Heart right ventricle (tissue), 16 donors: ENCODE measurements around the gene TTLL12. TPM values are rescaled to one million over a fixed set of nuclear protein-coding genes. Genes with fewer than 3 reads are reported as not detected.

Experiments used
- ATAC-seq, 8 donors: fragments of 200-7000 bp; cut with Tn5 transposase; one replicate each; pipeline ENCODE4 v1.9.1; 2020; ENCODE audit warnings: mild to moderate bottlenecking in 8 of 8, moderate library complexity in 8 of 8, moderate number of reproducible peaks in 1 of 8
- DNase-seq, 2 donors: peaks; one replicate each; pipeline ENCODE4 v3.0.0-alpha.2; 2020
- H3K27ac ChIP-seq, 10 donors: fragments of 200-600 bp; sonication (generic) in 2 of 10; one replicate each; pipeline versions ENCODE4 v1.5.0 to v1.8.0; 2020 to 2022; ENCODE audit warnings: mild to moderate bottlenecking in 3 of 10
- H3K27me3 ChIP-seq, 7 donors: fragments of 200-600 bp; one replicate each; pipeline ENCODE4 v1.8.0; 2021 to 2022; ENCODE audit warnings: mild to moderate bottlenecking in 2 of 7
- H3K36me3 ChIP-seq, 9 donors: fragments of 200-600 bp; sonication (generic) in 1 of 9; one replicate each; pipeline versions ENCODE4 v1.5.0 to v1.8.0; 2020 to 2022; ENCODE audit warnings: mild to moderate bottlenecking in 2 of 9
- H3K4me1 ChIP-seq, 9 donors: fragments of 200-600 bp; sonication (generic) in 1 of 9; one replicate each; pipeline versions ENCODE4 v1.5.0 to v1.8.0; 2020 to 2022; ENCODE audit warnings: mild to moderate bottlenecking in 4 of 9
- H3K4me3 ChIP-seq, 10 donors: fragments of 200-600 bp; sonication (generic) in 2 of 10; one replicate each; pipeline versions ENCODE4 v1.5.0 to v1.8.0; 2020 to 2022; ENCODE audit warnings: mild to moderate bottlenecking in 7 of 10, moderate library complexity in 2 of 10
- H3K9me3 ChIP-seq, 11 donors: fragments of 200-600 bp in 10 of 11; sonication (generic) in 2 of 11; one replicate each; pipeline versions ENCODE4 v1.5.0 to v1.8.0; 2013 to 2022; ENCODE audit warnings: mild to moderate bottlenecking in 2 of 11, control low read depth in 1 of 11, moderate library complexity in 1 of 11
- WGBS, 2 donors: extraction: QIAGEN DNeasy Blood & Tissue Kit; methylation state at CpG; one replicate each; pipeline ENCODE4 v1.1.7; 2013; ENCODE audit warnings: inconsistent platforms in 1 of 2; 5-methylcytosine and 5-hydroxymethylcytosine counted together
- intact Hi-C, 10 donors: fragments of 100-400 bp; cut with DNase I; formaldehyde crosslinking; loops; one replicate each; pipeline versions ENCODE4 v1.11.1 to v1.14.2; 2022
- polyA plus RNA-seq, 2 donors: library from polyadenylated mRNA; stranded (reverse); fragments of 200-250 nt; gene quantifications; one replicate each; pipeline ENCODE4 v1.2.3, GENCODE V29; 2013
- total RNA-seq, 10 donors: library from RNA; stranded (reverse); fragmentation: NEBNext Ultra II Directional in 3 of 10; extraction: Animal tissue kit (Norgen Biotek cat#: 25700) in 3 of 10; gene quantifications; one replicate each; pipeline versions ENCODE4 v1.2.1 to v1.2.4, GENCODE V29; 2021 to 2023
- TF ChIP-seq, protein P1 (sequence below), 9 donors: fragments of 200-600 bp; sonication (generic) in 2 of 9; IDR thresholded peaks; one replicate each; pipeline versions ENCODE4 v1.5.0 to v1.8.0; 2021 to 2022; ENCODE audit warnings: antibody characterized with exemption in 9 of 9, mild to moderate bottlenecking in 5 of 9, moderate library complexity in 1 of 9
- donor health status: Arrhythmogenic right ventricular cardiomyopathy.
- donor health status: ischemic (EF 13 %, LVEDD 7.1; RV severe dilation, severe dysfunction).
- donor health status: healthy with polysubstance abuse.
- donor health status: DM: no; HTN: yes; CAD: no.
- donor health status: DM: no; HTN: no; CAD: no.
- donor health status: ischemic (EF 25% LVEDD 6.9; RV normal size, moderate dysfunction).
- donor health status: ischemic (EF 25% LVEDD 5.7; RV mildly dilated, moderate dysfunction).
- donor health status: healthy.
- donor health status: DM: yes; HTN: yes; CAD: no.
- donor health status: Ischemic cardiomyopathy.
- donor health status: ischemic (EF 35%, LVEDD 5.7; RV mildly dilated, moderate dysfunction).
- donor health status: nonischemic (EF 11% LVEDD 7.7; RV severe dilation, severe dysfunction).
- donor health status: DM: yes; HTN: yes; CAD: no.
- donor health status: PGD.
- donor health status: ischemic (EF 29% LVEDD 5.4; RV normal size, mild dysfunction).
- donor health status: nonischemic (EF 23%, LVEDD 6.1; RV moderate dilation, normal function).

TTLL12 gene
- total and polyA plus RNA-seq, 12 donors: 8.0 to 18.9 (median 9.6) TPM

DNA sequence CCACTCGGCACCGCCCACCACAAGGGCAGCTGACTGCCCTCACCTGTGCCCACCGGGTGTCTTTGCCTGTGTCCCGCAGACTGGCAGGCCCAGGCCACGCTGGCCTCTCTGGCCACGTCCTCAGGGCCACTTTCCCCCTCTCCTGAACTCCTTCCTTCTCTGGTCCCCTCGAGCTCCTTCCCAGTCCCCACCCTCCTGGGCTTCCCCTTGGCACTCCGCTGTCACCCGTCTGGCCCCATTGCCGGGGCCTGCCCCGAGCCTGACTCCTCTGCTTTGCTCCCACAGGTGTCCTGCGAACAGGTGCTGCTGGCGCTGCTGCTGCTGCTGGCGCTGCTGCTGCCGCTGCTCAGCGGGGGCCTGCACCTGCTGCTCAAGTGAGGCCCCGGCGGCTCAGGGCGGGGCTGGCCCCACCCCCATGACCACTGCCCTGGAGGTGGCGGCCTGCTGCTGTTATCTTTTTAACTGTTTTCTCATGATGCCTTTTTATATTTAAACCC is 58.0 kb downstream of the TTLL12 start:
- H3K27ac ChIP-seq: no peak overlapping the region
- no peak for DNase-seq
- peaks cover 0 to 33% (median 0%) of the 10 kb centered on the region in 9 donors for H3K36me3 ChIP-seq
- WGBS, 2 donors: 69 to 77% methylated on average over 20 of the region's 20 CpGs
- no peaks in the 10 kb centered on the region for H3K9me3 ChIP-seq
- TF ChIP-seq, protein P1, sequence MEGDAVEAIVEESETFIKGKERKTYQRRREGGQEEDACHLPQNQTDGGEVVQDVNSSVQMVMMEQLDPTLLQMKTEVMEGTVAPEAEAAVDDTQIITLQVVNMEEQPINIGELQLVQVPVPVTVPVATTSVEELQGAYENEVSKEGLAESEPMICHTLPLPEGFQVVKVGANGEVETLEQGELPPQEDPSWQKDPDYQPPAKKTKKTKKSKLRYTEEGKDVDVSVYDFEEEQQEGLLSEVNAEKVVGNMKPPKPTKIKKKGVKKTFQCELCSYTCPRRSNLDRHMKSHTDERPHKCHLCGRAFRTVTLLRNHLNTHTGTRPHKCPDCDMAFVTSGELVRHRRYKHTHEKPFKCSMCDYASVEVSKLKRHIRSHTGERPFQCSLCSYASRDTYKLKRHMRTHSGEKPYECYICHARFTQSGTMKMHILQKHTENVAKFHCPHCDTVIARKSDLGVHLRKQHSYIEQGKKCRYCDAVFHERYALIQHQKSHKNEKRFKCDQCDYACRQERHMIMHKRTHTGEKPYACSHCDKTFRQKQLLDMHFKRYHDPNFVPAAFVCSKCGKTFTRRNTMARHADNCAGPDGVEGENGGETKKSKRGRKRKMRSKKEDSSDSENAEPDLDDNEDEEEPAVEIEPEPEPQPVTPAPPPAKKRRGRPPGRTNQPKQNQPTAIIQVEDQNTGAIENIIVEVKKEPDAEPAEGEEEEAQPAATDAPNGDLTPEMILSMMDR (IDR thresholded peaks at IDR 0.05): no peak
- H3K4me3 ChIP-seq: no peak overlapping the region
- intact Hi-C loops: no loop called here
- peaks cover 0 to 43% (median 14%) of the 10 kb centered on the region in 9 donors for H3K4me1 ChIP-seq
- no peaks in the 10 kb centered on the region for H3K27me3 ChIP-seq
- no peak for ATAC-seq

DNA sequence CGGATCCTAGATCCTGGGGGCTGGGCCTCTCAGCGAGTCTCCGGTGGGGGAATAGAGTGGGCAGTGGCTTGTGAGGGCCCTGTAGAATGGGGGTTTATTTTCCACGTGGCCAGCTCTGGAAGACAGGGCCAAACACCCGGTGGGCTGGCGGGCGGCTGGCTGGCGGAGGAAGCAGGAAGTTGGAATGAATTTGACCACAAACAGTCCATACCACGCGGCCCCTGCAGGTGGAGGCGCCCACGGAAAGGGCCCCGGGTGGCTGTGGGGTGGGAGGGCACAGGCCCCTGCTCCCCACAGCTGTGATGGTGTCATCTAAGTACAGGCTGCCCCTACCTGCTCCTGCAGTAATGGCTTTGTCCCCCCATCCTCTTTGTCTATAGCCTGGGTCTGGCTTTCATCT is 58.8 kb downstream of the TTLL12 start:
- Histone ChIP-seq H3K27me3 (no peaks in the 10 kb centered on the region), H3K9me3 (no peaks in the 10 kb centered on the region), H3K36me3 (peaks cover 0 to 26% (median 0%) of the 10 kb centered on the region in 9 donors), H3K4me1 (peaks cover 0 to 43% (median 14%) of the 10 kb centered on the region in 9 donors), H3K4me3 (no peak overlapping the region), H3K27ac (no peak overlapping the region)
- TF ChIP-seq, protein P1 (IDR thresholded peaks at IDR 0.05): no peak
- DNase-seq (no peak), ATAC-seq (no peak)
- WGBS, 2 donors: 73 to 85% methylated on average over 13 of the region's 13 CpGs
- intact Hi-C loops: no loop called here

- TF ChIP-seq, protein P1 (IDR thresholded peaks at IDR 0.05): no peak
- Histone ChIP-seq H3K4me1 (peaks cover 0 to 43% (median 13%) of the 10 kb centered on the region in 9 donors), H3K27ac (no peak overlapping the region), H3K27me3 (no peaks in the 10 kb centered on the region), H3K36me3 (peaks cover 0 to 18% (median 0%) of the 10 kb centered on the region in 9 donors), H3K9me3 (no peaks in the 10 kb centered on the region), H3K4me3 (no peak overlapping the region)
- intact Hi-C loops: no loop called here
- ATAC-seq: peak in 1 of 8 donors; percentile 12
- 91 to 92% methylated on average over 17 of the region's 17 CpGs for WGBS, 2 donors
- DNase-seq: no peak
Measured at GRCh38 chr22:43127166-43127908, 59.6 kb downstream of the TTLL12 start.

- Histone ChIP-seq H3K4me3 (no peak overlapping the region), H3K36me3 (peaks cover 0 to 11% (median 0%) of the 10 kb centered on the region in 9 donors), H3K4me1 (peaks cover 0 to 40% (median 8%) of the 10 kb centered on the region in 9 donors), H3K27me3 (no peaks in the 10 kb centered on the region), H3K9me3 (no peaks in the 10 kb centered on the region), H3K27ac (no peak overlapping the region)
- no peak for DNase-seq
- intact Hi-C loops: no loop called here
- ATAC-seq: peak in 2 of 8 donors; percentile 20 to 23
- WGBS, 2 donors: 58 to 59% methylated on average over 5 of the region's 5 CpGs
- TF ChIP-seq, protein P1 (IDR thresholded peaks at IDR 0.05): no peak
Measured at GRCh38 chr22:43126501-43127165, 60.3 kb downstream of the TTLL12 start.
